Left renal cortex interstitium (tissue), 4 donors: Measurements from ENCODE around the gene DPH2. TPM values are rescaled to one million over a fixed set of nuclear protein-coding genes. Genes with fewer than 3 reads are reported as not detected.

Source experiments
- DNase-seq, 4 donors: peaks; one replicate each; pipeline ENCODE4 v3.0.0-alpha.2; 2013; ENCODE audit warnings: low read depth in 4 of 4, low spot score in 2 of 4, missing footprints in 1 of 4
- polyA plus RNA-seq, 4 donors: library from polyadenylated mRNA; unstranded; fragments of 120-200 nt; gene quantifications; one replicate each; pipeline ENCODE4 v1.2.1, GENCODE V29; 2013; ENCODE audit not compliant: insufficient read length in 4 of 4

DPH2 gene
- polyA plus RNA-seq, 4 donors, result 20.8 to 24.9 (median 22.9) TPM

DNA sequence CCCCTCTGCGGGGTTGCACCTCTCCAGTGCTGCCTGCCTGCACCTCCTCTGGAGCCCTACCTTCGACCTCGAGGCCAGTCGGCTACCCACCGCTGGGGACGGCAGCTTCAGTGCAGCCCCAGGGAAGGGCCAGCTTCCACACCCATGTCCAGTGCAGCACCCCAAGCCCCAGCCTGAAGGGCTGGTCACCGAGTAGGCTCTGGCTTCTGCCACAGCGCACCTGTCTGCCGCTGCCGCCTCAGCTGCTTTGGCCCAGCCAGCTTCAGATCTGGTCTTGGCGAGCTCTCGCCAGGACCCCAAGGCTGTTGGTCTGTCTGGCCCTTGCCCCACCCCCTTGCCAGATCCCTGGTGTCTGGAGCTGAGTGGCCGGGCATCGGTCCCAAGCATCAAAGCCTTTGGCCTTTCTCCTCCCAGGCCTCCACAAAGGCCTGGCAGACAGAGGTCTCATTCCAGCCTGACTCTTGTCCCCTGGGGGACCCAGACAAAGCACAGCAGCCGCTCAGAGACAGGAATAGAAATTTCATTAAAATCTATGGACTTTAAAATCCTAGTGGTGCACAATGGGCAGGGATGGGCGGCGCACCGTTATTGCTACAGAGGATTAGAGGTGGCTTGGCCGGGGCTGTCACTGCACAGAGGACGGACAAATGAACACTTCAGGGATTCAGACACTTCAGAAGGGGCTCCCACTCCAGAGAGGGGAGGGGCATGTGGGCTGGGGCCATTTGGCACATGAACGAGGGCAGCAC is 26.3 kb downstream of the DPH2 start:
- no peak for DNase-seq

GRCh38 chr1:43996733-43997115 is 26.9 kb downstream of the DPH2 start:
- no peak for DNase-seq

DNA sequence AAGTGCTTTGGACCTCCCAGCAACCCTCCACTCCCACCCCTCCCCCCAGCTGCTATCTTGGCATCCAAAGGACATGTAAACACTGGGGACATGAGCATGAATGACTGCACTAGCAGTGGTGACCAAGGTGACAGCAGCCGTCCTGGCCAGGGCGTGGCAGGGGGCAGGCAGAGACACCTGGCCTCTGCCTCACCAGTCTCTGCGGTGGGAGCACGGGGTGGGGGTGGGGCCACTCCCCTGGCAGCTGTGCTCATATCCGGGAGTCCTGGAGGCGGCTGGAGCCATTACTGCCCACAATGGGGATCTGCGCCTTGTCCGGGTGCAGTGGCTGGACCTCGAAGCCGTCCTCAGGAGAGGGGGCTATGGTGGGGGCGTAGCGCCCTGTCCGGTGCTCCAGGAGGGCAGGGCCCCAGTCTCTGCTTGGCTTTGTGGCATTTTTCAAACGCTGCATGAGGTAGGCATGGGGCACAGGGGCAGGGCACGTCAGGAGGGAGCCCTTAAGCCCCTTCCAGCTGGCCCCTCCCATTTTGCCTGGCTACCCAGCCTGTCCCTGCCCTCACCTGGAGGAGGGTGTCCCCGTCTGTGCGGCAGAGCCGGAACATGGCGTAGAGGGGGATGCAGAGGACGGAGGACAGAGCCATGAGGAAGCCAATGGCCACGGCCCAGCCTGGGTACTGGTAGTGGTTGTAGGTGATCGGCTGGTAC is 27.6 kb downstream of the DPH2 start:
- no peak for DNase-seq

DNA sequence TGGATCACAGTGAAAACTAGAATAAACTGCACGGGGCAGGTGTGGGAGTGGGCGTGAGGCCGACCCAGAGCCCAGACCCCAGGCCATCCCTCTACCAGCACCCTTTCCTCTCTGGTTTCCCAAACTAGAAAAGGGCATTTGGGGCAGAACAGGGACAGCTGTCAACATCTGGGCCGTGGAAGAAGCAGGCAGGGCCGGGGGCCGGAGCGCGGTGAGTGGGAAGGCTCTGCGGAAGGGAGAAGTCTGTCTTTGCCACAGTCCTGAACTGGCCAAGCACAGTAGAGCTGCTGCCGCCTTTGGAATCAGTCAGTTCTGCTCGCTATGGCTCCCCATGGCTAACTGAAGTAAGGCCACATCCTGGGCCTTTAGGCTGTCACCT is 28.2 kb downstream of the DPH2 start:
- DNase-seq, result no peak

GRCh38 chr1:43999455-43999854 is 29.6 kb downstream of the DPH2 start:
- DNase-seq, result no peak

- no peak for DNase-seq
Observed at GRCh38 chr1:44000122-44000665, 30.4 kb downstream of the DPH2 start.

DNA sequence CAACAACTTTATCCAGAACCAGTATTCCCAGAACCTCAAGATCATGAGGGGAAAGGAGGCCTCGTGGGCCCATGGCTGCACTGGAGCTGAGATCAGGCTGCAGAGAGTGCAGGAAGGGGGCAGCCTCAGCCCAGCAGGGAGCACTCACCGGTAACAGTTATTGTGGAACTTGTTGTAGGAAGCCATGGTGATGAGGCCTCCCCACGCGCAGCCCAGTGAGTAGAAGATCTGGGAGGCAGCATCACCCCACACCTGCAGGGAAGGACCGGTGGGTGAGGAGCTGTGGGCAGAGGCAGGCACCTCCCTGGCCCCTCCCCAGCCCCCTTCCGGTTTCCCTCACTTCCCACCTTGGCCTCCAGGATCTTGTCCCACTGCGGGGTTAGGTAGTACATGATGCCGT is 32.4 kb downstream of the DPH2 start:
- no peak for DNase-seq

DNA sequence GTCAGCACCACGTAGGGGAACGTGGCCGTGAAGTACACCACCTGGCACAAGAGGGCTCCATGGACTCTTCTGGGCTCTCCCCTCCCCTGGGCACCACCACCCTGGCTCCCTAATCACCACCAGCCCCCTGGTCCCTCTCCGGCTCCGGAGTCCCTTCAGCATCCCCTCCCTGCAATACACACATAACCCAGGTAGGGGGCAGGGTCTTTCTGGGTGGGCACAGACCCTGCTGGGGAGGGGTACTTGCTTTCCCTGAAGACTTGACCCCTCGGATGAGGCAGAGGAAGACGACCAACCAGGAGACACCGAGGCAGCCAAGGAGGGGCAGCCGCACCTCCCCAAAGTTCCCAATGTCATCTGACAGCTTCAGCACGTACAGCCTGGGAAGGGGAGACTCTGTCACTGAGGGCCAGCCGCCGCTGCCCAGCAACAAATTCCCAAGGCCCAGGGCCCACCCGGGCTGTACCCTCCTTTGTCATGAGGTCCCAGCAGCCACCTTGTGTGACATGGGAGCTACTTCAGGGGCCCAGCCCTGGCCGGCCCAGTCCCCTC is 32.9 kb downstream of the DPH2 start:
- DNase-seq, result no peak

GRCh38 chr1:44008259-44008658 is 38.4 kb downstream of the DPH2 start:
- no peak for DNase-seq

DNA sequence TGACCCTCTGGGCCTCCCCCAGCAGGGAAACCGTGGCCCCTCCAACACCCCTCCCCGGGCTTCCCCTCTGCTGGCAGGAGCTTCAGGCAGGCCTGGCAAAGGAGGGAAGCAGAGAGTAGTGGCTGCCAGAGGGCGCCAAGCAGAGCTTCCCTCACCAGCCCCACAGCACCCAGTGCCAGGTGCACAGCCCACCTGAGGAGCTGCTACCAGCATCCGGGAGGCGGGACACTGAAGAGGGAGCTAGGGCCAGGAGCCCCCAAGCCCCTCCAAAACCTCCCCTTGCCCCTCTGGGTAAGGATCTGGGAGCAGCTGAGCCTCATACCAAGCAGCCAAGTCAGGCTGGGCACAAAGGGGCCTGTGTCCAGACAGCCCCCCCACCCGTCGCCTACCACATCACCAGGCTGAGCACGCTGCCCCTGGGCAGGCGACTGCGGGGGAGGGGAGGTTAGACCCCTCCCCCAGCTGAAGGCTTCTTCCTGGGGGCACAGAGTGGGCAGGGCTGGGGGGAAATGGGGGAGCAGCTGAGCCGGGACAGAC is 41.2 kb downstream of the DPH2 start:
- DNase-seq, result no peak

DNA sequence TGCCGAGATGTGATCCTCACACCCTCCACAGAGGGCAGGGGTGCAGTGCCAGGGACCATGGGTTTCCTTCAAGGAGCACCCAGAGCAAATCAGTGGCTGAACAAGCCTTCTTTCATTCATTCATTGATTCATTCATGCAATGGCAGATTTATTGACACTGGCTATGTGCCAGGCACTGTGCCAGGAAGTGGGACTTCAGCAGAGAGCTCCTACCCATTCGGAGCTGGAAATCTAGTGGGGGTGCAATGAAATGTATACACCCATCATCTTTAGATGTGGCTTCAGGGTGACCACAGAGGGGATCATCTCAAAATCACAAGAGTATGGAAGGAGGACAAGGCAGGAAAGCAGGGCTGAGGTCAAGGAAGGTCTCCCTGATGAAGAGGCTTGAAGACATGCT is 42.6 kb downstream of the DPH2 start:
- no peak for DNase-seq

DNA sequence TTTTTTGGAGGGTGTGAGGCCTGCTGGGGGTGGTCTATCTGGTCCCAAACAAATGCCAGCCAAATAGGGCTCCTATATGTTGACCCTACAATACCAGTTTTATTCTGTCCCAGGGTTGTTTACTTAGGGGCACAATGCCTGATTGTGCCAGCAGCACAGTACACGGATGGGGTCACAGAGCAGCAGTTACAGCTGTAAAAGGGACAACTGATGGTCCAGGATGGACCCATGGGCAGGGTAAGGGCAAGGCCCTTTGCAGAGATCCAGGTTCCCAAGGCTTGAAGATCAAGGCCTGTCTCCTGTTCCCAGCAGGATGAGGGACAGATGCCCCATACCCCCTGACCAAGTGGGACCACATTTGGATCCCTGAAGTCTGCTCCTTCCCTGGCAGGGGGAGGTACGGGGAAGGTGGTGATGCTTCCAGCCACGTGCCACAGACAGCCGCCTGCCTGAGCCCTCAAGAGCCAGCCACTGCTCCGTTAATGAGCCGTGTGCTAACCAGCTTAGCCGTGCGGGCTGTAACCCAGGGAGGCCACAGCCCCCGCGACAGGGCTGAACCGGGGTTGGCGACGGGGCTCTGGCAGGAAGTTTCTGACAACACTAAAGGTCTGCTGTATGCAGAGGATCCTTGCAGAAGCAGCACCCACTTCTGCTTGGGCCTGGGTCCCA is 43.3 kb downstream of the DPH2 start:
- no peak for DNase-seq

DNA sequence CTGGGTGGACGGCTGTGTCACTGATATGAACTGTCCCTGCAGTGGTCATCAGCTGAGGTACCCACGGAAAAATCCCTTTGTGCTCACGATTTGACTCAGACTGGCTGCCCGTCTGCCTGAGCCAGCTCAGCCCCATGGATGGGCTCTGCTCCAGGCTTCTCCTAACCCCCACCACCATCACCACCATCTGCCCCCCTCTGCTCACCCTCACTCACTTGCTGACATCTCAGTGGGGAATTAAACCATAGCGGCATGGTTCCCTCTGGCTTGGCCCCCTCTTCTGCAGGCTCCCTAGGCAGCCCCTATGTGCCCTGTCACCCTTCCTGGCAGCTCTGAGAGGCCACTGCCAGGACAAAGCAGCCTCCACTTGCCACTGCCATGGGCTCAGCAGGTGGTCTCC is 44.1 kb downstream of the DPH2 start:
- no peak for DNase-seq

GRCh38 chr1:44014365-44015104 is 44.7 kb downstream of the DPH2 start:
- DNase-seq, result no peak

- no peak for DNase-seq
Observed at GRCh38 chr1:44015206-44015605, 45.4 kb downstream of the DPH2 start.

- DNase-seq, result no peak
Observed at GRCh38 chr1:44016041-44016889, 46.5 kb downstream of the DPH2 start.

GRCh38 chr1:44016890-44017400 is 47.1 kb downstream of the DPH2 start:
- no peak for DNase-seq

- no peak for DNase-seq
Observed at GRCh38 chr1:44019466-44019948, 49.7 kb downstream of the DPH2 start.

- no peak for DNase-seq
Observed at GRCh38 chr1:44020464-44020863, 50.7 kb downstream of the DPH2 start.
